GM12878 (cell line): ENCODE measurements around the gene ELAVL2. TPM values are rescaled to one million over a fixed set of nuclear protein-coding genes. Genes with fewer than 3 reads are reported as not detected.

Source experiments
- ATAC-seq: fragments of 200-7000 bp; cut with Tn5 transposase; 3 replicates; pipeline ENCODE4 v1.9.1; 2020; ENCODE audit warnings: mild to moderate bottlenecking, moderate library complexity
- BruUV-seq: library from RNA; stranded (reverse); fragments of 400-500 nt; replicated peaks from 2 replicates; lab custom pipeline; 2021; lab: Mats Ljungman, UMichigan
- CTCF ChIA-PET: fragments of 300-600 bp; sonication (Branson Sonifier 250); formaldehyde crosslinking; extraction: SDS; loops from one replicate; lab custom pipeline; 2021; ENCODE audit warnings: inconsistent platforms; lab: Yijun Ruan, JAX
- POLR2A ChIA-PET: fragments of 350-600 bp; formaldehyde crosslinking; extraction: SDS; loops from one replicate; lab custom pipeline; 2021; ENCODE audit warnings: inconsistent platforms; lab: Charles Lee
- RAD21 ChIA-PET: fragments of 300-600 bp; sonication (Branson Sonifier 250); formaldehyde crosslinking; loops from one replicate; lab custom pipeline; 2023; ENCODE audit warnings: antibody characterized with exemption; ENCODE audit not compliant: unreplicated experiment; lab: Charles Lee
- SMC1A ChIA-PET: fragments of 300-600 bp; sonication (Branson Sonifier 250); formaldehyde crosslinking; loops from one replicate; lab custom pipeline; 2023; ENCODE audit not compliant: unreplicated experiment, uncharacterized antibody; lab: Charles Lee
- DNase-seq: peaks from one replicate; pipeline ENCODE4 v3.0.0-alpha.2; 2011; ENCODE audit warnings: low read depth, low spot score
- FAIRE-seq: peaks from 3 replicates; lab custom pipeline; 2011; peaks lifted over from hg19 to GRCh38; lab: Jason Lieb, UNC
- H2AFZ ChIP-seq: 2 replicates; pipeline ENCODE4 v1.6.0; 2011; ENCODE audit warnings: low read depth, low read length, control low read depth; ENCODE audit not compliant: control insufficient read depth
- H3K27ac ChIP-seq: 2 replicates; pipeline ENCODE4 v1.5.1; 2011; ENCODE audit warnings: control low read depth; ENCODE audit not compliant: control insufficient read depth, insufficient read depth
- H3K27me3 ChIP-seq, 2 experiments: replicated peaks in 1 of 2; 2 replicates each; pipeline versions ENCODE4 v1.6.0 to v1.6.1; 2011; ENCODE audit warnings: low read length in 1 of 2; ENCODE audit not compliant: control insufficient read depth in 2 of 2, insufficient read depth in 2 of 2
- H3K36me3 ChIP-seq, 2 experiments: 2 replicates each; pipeline ENCODE4 v1.5.1; 2011; ENCODE audit warnings: low read length in 1 of 2; ENCODE audit not compliant: control insufficient read depth in 2 of 2, insufficient read depth in 2 of 2
- H3K4me1 ChIP-seq: 2 replicates; pipeline ENCODE4 v1.6.1; 2011; ENCODE audit warnings: mild to moderate bottlenecking, low read length, moderate library complexity, mixed read lengths; ENCODE audit not compliant: control insufficient read depth, insufficient read depth
- H3K4me2 ChIP-seq: 2 replicates; pipeline ENCODE4 v1.6.0; 2011; ENCODE audit warnings: control low read depth; ENCODE audit not compliant: control insufficient read depth, insufficient read depth
- H3K4me3 ChIP-seq: fragments of 200-600 bp; sonication (generic); 2 replicates; pipeline ENCODE4 v1.5.1; 2016
- H3K79me2 ChIP-seq: 2 replicates; pipeline ENCODE4 v1.6.0; 2011; ENCODE audit warnings: low read length; ENCODE audit not compliant: control insufficient read depth, insufficient read depth
- H3K9ac ChIP-seq: 2 replicates; pipeline ENCODE4 v1.8.0; 2011; ENCODE audit warnings: low read length, control low read depth, mixed read lengths; ENCODE audit not compliant: control insufficient read depth, insufficient read depth
- H3K9me3 ChIP-seq: replicated peaks from 3 replicates; pipeline ENCODE4 v1.5.1; 2011; ENCODE audit warnings: mild to moderate bottlenecking, low read length; ENCODE audit not compliant: control insufficient read depth, insufficient read depth
- H4K20me1 ChIP-seq: 2 replicates; pipeline ENCODE4 v1.6.0; 2011; ENCODE audit not compliant: control insufficient read depth, insufficient read depth
- EZH2 ChIP-seq: IDR thresholded peaks from 2 replicates; pipeline ENCODE4 v1.6.1; 2012; ENCODE audit warnings: low read depth, mild to moderate bottlenecking, control low read depth, inconsistent platforms, low read length, borderline replicate concordance; ENCODE audit not compliant: control insufficient read depth
- FOS ChIP-seq: IDR thresholded peaks from 3 replicates; pipeline ENCODE4 v1.6.1; 2011; ENCODE audit warnings: borderline replicate concordance; ENCODE audit not compliant: insufficient read length; ENCODE audit errors: extremely low read depth
- KAT2A ChIP-seq: conservative IDR thresholded peaks from 2 replicates; pipeline ENCODE4 v1.6.1; 2011; ENCODE audit warnings: low read depth, low read length; ENCODE audit not compliant: control insufficient read depth
- KDM1A ChIP-seq: fragments of 200-600 bp; sonication (generic); IDR thresholded peaks from 2 replicates; pipeline ENCODE4 v1.6.1; 2016; ENCODE audit warnings: borderline replicate concordance
- MTA3 ChIP-seq: IDR thresholded peaks from 2 replicates; pipeline ENCODE4 v1.6.1; 2012; ENCODE audit warnings: low read length, inconsistent platforms, borderline replicate concordance
- NR2C2 ChIP-seq: IDR thresholded peaks from 2 replicates; pipeline ENCODE4 v1.6.1; 2011; ENCODE audit warnings: borderline replicate concordance, low read depth; ENCODE audit not compliant: control insufficient read depth, insufficient read length
- POU2F2 ChIP-seq: IDR thresholded peaks from 3 replicates; pipeline ENCODE4 v1.6.1; 2011; ENCODE audit warnings: low read depth, mild to moderate bottlenecking, low read length, borderline replicate concordance
- SIN3A ChIP-seq: IDR thresholded peaks from 2 replicates; pipeline ENCODE4 v1.6.1; 2012; ENCODE audit warnings: low read depth, low read length, improper control_type of control experiment
- SIX5 ChIP-seq: IDR thresholded peaks from 2 replicates; pipeline ENCODE4 v1.6.1; 2011; ENCODE audit warnings: mild to moderate bottlenecking, low read depth, low read length, moderate library complexity; ENCODE audit not compliant: severe bottlenecking
- SREBF2 ChIP-seq: IDR thresholded peaks from 2 replicates; pipeline ENCODE4 v1.6.1; 2012; ENCODE audit warnings: mild to moderate bottlenecking, low read length
- SUPT20H ChIP-seq: IDR thresholded peaks from 2 replicates; pipeline ENCODE4 v1.6.1; 2011; ENCODE audit warnings: low read depth, mild to moderate bottlenecking, low read length, moderate library complexity, borderline replicate concordance; ENCODE audit not compliant: control insufficient read depth
- WGBS: methylation state at CpG from one replicate; pipeline ENCODE4 v1.1.6; 2016; ENCODE audit warnings: low lambda C conversion rate; ENCODE audit not compliant: insufficient replicate concordance, insufficient coverage; ENCODE audit errors: missing lambda C conversion rate; 5-methylcytosine and 5-hydroxymethylcytosine counted together
- in situ Hi-C: fragments of 300-500 bp; cut with MboI; formaldehyde crosslinking; loops from 9 replicates; pipeline ENCODE4 v1.14.3; 2018; ENCODE audit warnings: mixed read lengths
- intact Hi-C: fragments of 100-400 bp; cut with micrococcal nuclease; formaldehyde crosslinking; loops from one replicate; pipeline ENCODE4 v1.14.2; 2022; ENCODE audit not compliant: unreplicated experiment
- polyA plus RNA-seq, 11 experiments: library from polyadenylated mRNA; depleted of rRNA in 4 of 11; unstranded in 6 of 11; stranded (reverse) in 5 of 11; fragments of >200 nt; fragmentation: Nextera tagmentation in 4 of 11; fragmentation: Illumina TruSeq in 1 of 11; extraction: Ambion mirVana in 4 of 11; extraction: Trizol in 1 of 11; gene quantifications; 1 replicate in 1 of 11; 2 replicates in 10 of 11; pipeline versions ENCODE4 v1.2.1 to v1.2.3, GENCODE V29; 2011 to 2016; ENCODE audit warnings: inconsistent platforms in 2 of 11, missing spikeins in 2 of 11, low read depth in 1 of 11
- total RNA-seq, 4 experiments: library from RNA; depleted of rRNA in 3 of 4; stranded (reverse); fragments of >200 nt in 3 of 4; fragmentation: Illumina TruSeq in 1 of 4; extraction: Trizol in 1 of 4; gene quantifications; 2 replicates each; pipeline versions ENCODE4 v1.2.1 to v1.2.3, GENCODE V29; 2013 to 2021
- TF ChIP-seq, protein P1 (sequence below): fragments of 450-650 bp; IDR thresholded peaks from 2 replicates; pipeline ENCODE4 v1.6.1; 2017; ENCODE audit warnings: mild to moderate bottlenecking
- TF ChIP-seq, protein P2 (sequence below): IDR thresholded peaks from 2 replicates; pipeline ENCODE4 v1.6.1; 2012; ENCODE audit warnings: improper control_type of control experiment, low read depth, low read length; ENCODE audit not compliant: insufficient replicate concordance

Gene ELAVL2
- total and polyA plus RNA-seq, 10 of the 15 experiments (the other 5 are each of a cell fraction or from before 2014, with no cell fraction given), result 0.24 to 2.6 (median 0.76) TPM

DNA sequence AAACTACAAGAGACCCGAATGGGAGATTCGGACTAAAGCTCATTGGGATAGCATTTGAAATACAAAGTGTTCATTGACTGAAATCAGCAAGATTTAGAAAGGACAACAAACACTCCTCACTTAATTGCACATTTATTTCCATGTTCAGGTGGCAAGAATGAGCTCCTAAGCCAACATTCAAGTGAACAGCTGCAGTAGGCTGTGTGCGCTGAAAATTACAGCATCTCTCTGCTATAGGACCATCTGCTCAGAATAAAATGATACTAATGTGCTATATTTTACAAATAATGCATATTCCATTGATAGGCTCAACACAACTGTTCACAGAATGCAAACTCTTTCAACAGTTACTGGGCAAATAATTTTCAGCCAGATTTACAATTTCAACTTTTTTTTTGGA, 61.8 kb downstream of the ELAVL2 start:
- in situ Hi-C loops (no loop called here), intact Hi-C loops (no loop called here)
- H2AFZ ChIP-seq, result no peak overlapping the region
- CTCF ChIA-PET, result interaction anchor here (1.0 to 1.5 kb wide), 4 partner anchors 11 to 26 kb away, joined by 3 to 4 read pairs (median 4); no protein-coding TSS in a partner anchor
- H3K4me3 ChIP-seq, result no peak overlapping the region
- H3K4me2 ChIP-seq, result no peak overlapping the region
- no peaks in the 10 kb centered on the region for H3K27me3 ChIP-seq
- no peaks in the 10 kb centered on the region for H3K4me1 ChIP-seq
- FAIRE-seq, result no peak
- H3K9ac ChIP-seq, result no peak overlapping the region
- H3K9me3 ChIP-seq, result no peaks in the 10 kb centered on the region
- no TSS peak for BruUV-seq
- no peaks in the 10 kb centered on the region for H4K20me1 ChIP-seq
- RAD21 ChIA-PET, result interaction anchor here (0.7 to 1.0 kb wide), 2 partner anchors 21 to 29 kb away, joined by 3 read pairs; no protein-coding TSS in a partner anchor
- POLR2A ChIA-PET, result interaction anchor here (0.9 to 1.4 kb wide), 2 partner anchors 9 to 18 kb away, joined by 3 read pairs; no protein-coding TSS in a partner anchor
- DNase-seq, result no peak
- H3K36me3 ChIP-seq, result no peaks in the 10 kb centered on the region
- H3K27ac ChIP-seq, result no peak overlapping the region
- 58% methylated on average over 3 of the region's 3 CpGs for WGBS
- SMC1A ChIA-PET, result interaction anchor here (0.7 to 1.7 kb wide), 6 partner anchors 12 to 85 kb away, joined by 3 to 8 read pairs (median 4); no protein-coding TSS in a partner anchor
- ATAC-seq, result no peak
- H3K79me2 ChIP-seq, result no peaks in the 10 kb centered on the region
- TF ChIP-seq POU2F2 (no peak), SUPT20H (no peak), KAT2A (no peak), KDM1A (no peak), SREBF2 (no peak), SIN3A (no peak), NR2C2 (no peak), EZH2 (no peak), SIX5 (no peak), FOS (no peak), MTA3 (no peak)
- TF ChIP-seq, protein P1, sequence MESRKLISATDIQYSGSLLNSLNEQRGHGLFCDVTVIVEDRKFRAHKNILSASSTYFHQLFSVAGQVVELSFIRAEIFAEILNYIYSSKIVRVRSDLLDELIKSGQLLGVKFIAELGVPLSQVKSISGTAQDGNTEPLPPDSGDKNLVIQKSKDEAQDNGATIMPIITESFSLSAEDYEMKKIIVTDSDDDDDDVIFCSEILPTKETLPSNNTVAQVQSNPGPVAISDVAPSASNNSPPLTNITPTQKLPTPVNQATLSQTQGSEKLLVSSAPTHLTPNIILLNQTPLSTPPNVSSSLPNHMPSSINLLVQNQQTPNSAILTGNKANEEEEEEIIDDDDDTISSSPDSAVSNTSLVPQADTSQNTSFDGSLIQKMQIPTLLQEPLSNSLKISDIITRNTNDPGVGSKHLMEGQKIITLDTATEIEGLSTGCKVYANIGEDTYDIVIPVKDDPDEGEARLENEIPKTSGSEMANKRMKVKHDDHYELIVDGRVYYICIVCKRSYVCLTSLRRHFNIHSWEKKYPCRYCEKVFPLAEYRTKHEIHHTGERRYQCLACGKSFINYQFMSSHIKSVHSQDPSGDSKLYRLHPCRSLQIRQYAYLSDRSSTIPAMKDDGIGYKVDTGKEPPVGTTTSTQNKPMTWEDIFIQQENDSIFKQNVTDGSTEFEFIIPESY, result no peak
- TF ChIP-seq, protein P2, sequence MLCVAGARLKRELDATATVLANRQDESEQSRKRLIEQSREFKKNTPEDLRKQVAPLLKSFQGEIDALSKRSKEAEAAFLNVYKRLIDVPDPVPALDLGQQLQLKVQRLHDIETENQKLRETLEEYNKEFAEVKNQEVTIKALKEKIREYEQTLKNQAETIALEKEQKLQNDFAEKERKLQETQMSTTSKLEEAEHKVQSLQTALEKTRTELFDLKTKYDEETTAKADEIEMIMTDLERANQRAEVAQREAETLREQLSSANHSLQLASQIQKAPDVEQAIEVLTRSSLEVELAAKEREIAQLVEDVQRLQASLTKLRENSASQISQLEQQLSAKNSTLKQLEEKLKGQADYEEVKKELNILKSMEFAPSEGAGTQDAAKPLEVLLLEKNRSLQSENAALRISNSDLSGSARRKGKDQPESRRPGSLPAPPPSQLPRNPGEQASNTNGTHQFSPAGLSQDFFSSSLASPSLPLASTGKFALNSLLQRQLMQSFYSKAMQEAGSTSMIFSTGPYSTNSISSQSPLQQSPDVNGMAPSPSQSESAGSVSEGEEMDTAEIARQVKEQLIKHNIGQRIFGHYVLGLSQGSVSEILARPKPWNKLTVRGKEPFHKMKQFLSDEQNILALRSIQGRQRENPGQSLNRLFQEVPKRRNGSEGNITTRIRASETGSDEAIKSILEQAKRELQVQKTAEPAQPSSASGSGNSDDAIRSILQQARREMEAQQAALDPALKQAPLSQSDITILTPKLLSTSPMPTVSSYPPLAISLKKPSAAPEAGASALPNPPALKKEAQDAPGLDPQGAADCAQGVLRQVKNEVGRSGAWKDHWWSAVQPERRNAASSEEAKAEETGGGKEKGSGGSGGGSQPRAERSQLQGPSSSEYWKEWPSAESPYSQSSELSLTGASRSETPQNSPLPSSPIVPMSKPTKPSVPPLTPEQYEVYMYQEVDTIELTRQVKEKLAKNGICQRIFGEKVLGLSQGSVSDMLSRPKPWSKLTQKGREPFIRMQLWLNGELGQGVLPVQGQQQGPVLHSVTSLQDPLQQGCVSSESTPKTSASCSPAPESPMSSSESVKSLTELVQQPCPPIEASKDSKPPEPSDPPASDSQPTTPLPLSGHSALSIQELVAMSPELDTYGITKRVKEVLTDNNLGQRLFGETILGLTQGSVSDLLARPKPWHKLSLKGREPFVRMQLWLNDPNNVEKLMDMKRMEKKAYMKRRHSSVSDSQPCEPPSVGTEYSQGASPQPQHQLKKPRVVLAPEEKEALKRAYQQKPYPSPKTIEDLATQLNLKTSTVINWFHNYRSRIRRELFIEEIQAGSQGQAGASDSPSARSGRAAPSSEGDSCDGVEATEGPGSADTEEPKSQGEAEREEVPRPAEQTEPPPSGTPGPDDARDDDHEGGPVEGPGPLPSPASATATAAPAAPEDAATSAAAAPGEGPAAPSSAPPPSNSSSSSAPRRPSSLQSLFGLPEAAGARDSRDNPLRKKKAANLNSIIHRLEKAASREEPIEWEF, result no peak
